ENCODE data around the gene SLC11A2.

- TF ChIP-seq CTCF (conservative IDR thresholded peaks at IDR 0.05; ENCODE audit: low read depth, low read length) = no peak
- TF ChIP-seq POLR2A (IDR thresholded peaks at IDR 0.05; ENCODE audit: low read depth, low read length) = no peak
- TF ChIP-seq MXI1 (IDR thresholded peaks at IDR 0.05; ENCODE audit: borderline replicate concordance, low read depth, low read length) = no peak
- peak; percentile 88 for TF ChIP-seq CEBPB (IDR thresholded peaks at IDR 0.05; ENCODE audit: low read depth, low read length)
- no peak for TF ChIP-seq SMC3 (IDR thresholded peaks at IDR 0.05; ENCODE audit: low read depth, low read length)
- TF ChIP-seq BHLHE40 (IDR thresholded peaks at IDR 0.05; ENCODE audit: low read depth, low read length) = no peak
- TF ChIP-seq MAZ (IDR thresholded peaks at IDR 0.05; ENCODE audit: borderline replicate concordance, low read depth, low read length) = no peak
- TF ChIP-seq RAD21 (IDR thresholded peaks at IDR 0.05; ENCODE audit: low read length) = no peak
- TF ChIP-seq FOS (IDR thresholded peaks at IDR 0.05; ENCODE audit: low read depth, low read length) = no peak
Measured at GRCh38 chr12:50934981-50935807, 91.0 kb downstream of the SLC11A2 start.
